MG63 (cell line): ENCODE results near the gene FBXW7. TPM values are rescaled to one million over a fixed set of nuclear protein-coding genes. Genes with fewer than 3 reads are reported as not detected.

Experiments used
- DNase-seq: peaks from one replicate; pipeline ENCODE4 v3.0.0-alpha.2; 2020
- H3K27me3 ChIP-seq: fragments of 250-450 bp; sonication (Bioruptor Pico); 2 replicates; pipeline ENCODE4 v1.5.1; 2020; ENCODE audit warnings: mild to moderate bottlenecking, moderate library complexity
- H3K36me3 ChIP-seq: fragments of 250-450 bp; sonication (Bioruptor Pico); 2 replicates; pipeline ENCODE4 v1.5.1; 2020; ENCODE audit warnings: mild to moderate bottlenecking, moderate library complexity
- H3K4me3 ChIP-seq: fragments of 250-450 bp; sonication (Bioruptor Pico); 2 replicates; pipeline ENCODE4 v1.5.1; 2020; ENCODE audit warnings: mild to moderate bottlenecking, moderate library complexity
- H3K9me3 ChIP-seq: fragments of 250-450 bp; sonication (Bioruptor Pico); 2 replicates; pipeline ENCODE4 v1.5.1; 2020; ENCODE audit warnings: mild to moderate bottlenecking, moderate library complexity
- total RNA-seq: library from RNA; depleted of rRNA; stranded (reverse); fragments of >200 nt; shearing (Covaris generic); gene quantifications from 2 replicates; pipeline ENCODE4 v1.2.3, GENCODE V29; 2014; ENCODE audit warnings: low replicate concordance

FBXW7 gene
- total RNA-seq, 1 experiment from 2014 or later = 17.8 TPM

DNA sequence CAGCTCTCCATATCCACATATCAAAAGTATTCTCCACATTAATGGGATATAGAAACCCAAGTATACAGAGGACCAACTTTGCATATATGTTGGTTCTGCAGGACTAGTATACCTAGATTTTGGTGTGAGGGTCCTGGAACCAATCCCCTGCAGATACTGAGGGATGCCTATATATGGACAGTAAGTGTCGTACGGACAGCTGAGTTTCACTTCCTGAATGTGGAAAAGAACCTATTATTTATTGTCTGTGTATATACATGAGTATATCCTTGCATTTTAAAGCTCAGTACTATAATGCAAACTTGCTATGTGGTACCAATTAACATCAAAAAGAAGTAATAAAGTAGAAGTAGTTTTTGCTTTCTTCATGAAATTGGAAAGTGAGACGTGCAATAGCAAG, 101.9 kb downstream of the FBXW7 start:
- Histone ChIP-seq H3K4me3 (no peak overlapping the region), H3K36me3 (no peaks in the 10 kb centered on the region), H3K9me3 (peaks cover 2% of the 10 kb centered on the region; the same call in 1 of the 2 replicates), H3K27me3 (no peaks in the 10 kb centered on the region)
- no peak for DNase-seq

DNA sequence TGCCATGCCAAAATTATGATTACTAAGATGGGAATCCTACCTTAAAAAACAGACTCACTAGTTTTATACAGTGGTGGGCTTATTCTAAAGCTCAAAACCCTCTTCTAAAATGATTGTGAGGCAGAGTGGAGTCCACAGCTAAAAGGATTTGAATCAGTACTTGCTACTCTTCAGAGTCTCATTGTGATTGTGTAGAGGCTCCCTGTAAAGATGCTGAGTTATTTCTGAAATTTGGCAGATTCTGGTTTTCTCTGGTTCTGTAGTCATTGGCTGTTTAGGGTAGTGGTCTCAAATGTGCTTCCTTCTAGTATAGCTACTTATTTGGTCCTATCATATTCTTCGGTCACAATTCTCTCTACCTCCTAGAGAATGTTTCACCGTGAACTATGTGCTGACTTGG, 104.1 kb downstream of the FBXW7 start:
- H3K36me3 ChIP-seq = no peaks in the 10 kb centered on the region
- H3K9me3 ChIP-seq = peaks cover 2% of the 10 kb centered on the region; the same call in 1 of the 2 replicates
- no peak overlapping the region for H3K4me3 ChIP-seq
- no peaks in the 10 kb centered on the region for H3K27me3 ChIP-seq
- no peak for DNase-seq

DNA sequence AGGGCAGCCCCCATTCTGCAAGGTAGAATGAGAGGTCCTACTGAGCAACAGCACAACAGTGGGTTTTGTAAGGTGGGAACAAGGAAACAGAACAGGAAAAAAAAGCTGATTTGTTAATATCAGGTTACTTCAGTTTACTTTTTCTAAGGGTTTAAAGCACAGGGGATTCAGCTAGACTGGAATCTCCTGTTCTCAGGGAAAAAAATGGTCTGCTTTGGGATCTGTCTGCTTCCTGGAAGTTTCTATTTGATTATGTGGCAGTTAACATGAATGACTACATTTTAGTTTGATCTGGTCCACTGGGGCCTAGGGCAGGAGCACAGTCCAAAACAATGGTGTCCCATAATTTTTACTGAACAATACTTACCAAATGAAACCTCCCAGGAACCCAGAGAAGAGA, 104.6 kb downstream of the FBXW7 start:
- no peak for DNase-seq
- Histone ChIP-seq H3K27me3 (no peaks in the 10 kb centered on the region), H3K36me3 (no peaks in the 10 kb centered on the region), H3K4me3 (no peak overlapping the region), H3K9me3 (no peaks in the 10 kb centered on the region)

DNA sequence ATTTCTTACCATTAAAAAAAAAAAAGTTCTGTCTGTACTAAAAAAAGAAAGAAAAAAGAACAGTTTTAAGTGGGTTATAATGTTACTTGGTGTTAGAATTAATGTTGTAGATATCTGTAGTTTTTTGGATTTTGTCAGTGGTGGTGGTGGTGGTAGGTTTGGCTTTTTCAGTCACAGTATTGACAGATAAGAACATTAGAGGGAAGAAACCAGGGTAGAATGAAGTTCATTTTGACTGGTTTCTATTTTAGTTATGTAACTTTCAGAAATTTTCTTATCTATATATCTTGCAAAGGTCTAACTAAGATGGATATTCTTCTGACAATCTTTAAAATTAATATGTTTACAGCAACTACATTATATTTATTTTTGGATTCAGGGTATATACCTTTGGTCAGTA, 105.4 kb downstream of the FBXW7 start:
- no peaks in the 10 kb centered on the region for H3K27me3 ChIP-seq
- no peaks in the 10 kb centered on the region for H3K36me3 ChIP-seq
- H3K4me3 ChIP-seq = no peak overlapping the region
- H3K9me3 ChIP-seq = no peaks in the 10 kb centered on the region
- no peak for DNase-seq

DNA sequence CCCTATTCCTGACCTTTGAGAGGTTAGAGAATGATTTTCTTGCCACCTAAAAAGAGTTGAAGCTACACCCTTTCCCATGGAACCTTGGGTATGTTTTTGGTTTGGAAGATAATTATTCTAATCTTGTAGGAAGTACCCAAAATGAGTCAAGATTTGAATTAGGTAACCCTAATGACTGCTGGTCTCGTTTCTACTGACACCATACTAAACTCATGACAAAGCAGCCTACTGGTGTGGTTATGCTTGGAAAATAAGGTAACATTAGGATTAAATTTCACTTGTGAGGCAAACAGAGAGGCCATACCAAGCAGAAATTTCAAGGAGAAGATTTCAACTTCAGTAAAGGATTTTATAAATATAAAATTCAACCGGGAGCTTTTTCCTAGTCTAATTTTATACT, 107.9 kb downstream of the FBXW7 start:
- no peaks in the 10 kb centered on the region for H3K36me3 ChIP-seq
- H3K4me3 ChIP-seq = no peak overlapping the region
- DNase-seq = no peak
- H3K27me3 ChIP-seq = no peaks in the 10 kb centered on the region
- H3K9me3 ChIP-seq = no peaks in the 10 kb centered on the region

DNA sequence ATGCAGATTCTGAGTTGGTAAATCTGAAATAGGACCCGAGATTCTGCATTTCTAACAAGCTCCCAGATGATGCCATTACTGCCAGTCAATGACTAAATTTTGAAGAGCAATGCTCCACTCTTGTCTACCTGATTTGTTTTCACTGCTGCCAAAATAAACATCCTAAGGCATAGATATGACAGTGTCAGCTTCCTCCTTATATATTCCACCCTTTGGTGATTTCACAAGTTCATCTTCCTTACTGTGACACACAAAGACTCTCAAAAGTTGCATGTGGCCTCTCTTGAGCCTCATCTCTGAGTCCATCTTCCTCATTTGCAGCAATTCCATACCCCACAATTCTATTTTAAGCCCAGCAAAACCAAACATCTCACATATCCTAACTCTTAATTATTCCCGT, 110.9 kb downstream of the FBXW7 start:
- Histone ChIP-seq H3K4me3 (no peak overlapping the region), H3K27me3 (no peaks in the 10 kb centered on the region), H3K9me3 (no peaks in the 10 kb centered on the region), H3K36me3 (no peaks in the 10 kb centered on the region)
- no peak for DNase-seq

DNA sequence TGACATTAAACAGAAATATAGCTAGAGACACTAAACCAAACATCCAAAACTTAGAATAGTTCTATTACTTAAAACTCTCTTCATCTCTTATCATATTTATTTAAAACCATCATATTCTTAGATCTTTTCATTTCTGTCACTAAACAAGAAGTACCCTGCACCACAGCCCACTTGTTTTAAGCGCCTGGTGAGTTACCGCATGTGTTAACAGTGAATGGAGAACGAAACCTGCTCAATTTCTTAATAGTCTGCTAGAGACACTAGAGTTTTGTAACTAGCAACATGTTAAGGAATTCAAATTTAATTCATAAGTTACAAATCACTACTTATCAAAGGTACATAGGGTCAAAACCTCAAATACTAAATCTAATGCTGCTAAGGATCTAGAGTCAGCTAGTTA, 111.5 kb downstream of the FBXW7 start:
- H3K9me3 ChIP-seq = no peaks in the 10 kb centered on the region
- H3K36me3 ChIP-seq = no peaks in the 10 kb centered on the region
- DNase-seq = no peak
- H3K4me3 ChIP-seq = no peak overlapping the region
- no peaks in the 10 kb centered on the region for H3K27me3 ChIP-seq

DNA sequence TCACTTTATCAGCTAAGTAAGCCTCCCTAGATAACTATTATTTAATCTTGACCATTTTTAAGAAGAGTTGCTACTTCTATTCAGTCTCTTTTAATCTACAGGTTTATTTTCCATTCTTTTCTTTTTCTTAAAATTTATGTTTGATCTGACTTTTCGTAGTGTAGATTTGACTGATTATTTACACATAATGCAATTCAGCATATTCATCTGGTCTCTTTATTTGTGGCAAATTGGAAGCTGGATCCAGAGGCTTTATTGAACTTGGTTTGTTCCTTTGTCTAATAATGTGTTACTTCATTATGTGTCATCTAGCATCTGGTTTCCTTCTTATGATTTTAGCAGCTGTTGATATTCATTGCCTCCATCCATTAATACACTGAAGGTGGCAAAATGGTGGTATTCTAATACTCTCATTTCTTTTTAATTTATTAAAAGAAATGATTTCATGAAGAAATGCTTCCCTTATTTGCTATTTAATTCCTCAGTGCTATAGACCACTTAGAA, 113.0 kb downstream of the FBXW7 start:
- H3K9me3 ChIP-seq = no peaks in the 10 kb centered on the region
- H3K4me3 ChIP-seq = no peak overlapping the region
- H3K36me3 ChIP-seq = no peaks in the 10 kb centered on the region
- no peaks in the 10 kb centered on the region for H3K27me3 ChIP-seq
- no peak for DNase-seq

DNA sequence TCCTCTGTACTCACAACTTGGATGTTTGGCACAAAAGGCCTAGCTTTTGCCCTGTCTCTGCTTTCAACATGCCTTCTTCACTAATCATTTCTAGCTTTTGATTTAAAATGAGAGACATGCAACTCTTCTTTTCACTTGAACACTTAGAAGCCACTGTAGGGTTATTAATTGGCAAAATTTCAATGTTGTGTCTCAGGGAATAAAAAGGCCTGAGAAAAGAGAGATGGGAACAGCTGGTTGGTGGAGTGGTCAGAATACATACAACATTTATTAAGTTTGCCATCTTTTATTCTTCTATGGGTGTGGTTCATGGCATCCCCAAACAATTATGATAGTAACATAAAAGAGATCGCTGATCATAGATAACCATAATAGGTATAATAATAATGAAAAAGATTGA, 114.3 kb downstream of the FBXW7 start:
- Histone ChIP-seq H3K27me3 (no peaks in the 10 kb centered on the region), H3K36me3 (no peaks in the 10 kb centered on the region), H3K4me3 (no peak overlapping the region), H3K9me3 (no peaks in the 10 kb centered on the region)
- no peak for DNase-seq

DNA sequence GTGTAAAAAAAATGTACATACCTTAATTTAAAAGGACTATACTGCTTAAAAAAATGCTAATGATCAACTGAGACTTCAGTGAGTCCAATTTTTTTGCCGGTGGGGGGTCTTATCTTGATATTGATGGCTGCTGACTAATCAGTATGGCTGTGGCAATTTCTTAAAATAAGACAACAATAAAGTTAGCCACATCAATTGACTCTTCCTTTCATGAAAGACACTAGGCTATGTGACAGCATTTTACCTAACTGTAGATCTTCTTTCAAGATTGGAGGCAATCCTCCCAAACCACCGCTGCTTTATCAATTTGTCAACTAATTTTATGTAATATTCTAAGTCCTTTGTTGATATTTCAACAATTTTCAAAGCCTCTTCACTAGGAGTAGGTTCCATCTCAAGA, 116.1 kb downstream of the FBXW7 start:
- Histone ChIP-seq H3K4me3 (no peak overlapping the region), H3K9me3 (no peaks in the 10 kb centered on the region), H3K27me3 (no peaks in the 10 kb centered on the region), H3K36me3 (no peaks in the 10 kb centered on the region)
- no peak for DNase-seq

DNA sequence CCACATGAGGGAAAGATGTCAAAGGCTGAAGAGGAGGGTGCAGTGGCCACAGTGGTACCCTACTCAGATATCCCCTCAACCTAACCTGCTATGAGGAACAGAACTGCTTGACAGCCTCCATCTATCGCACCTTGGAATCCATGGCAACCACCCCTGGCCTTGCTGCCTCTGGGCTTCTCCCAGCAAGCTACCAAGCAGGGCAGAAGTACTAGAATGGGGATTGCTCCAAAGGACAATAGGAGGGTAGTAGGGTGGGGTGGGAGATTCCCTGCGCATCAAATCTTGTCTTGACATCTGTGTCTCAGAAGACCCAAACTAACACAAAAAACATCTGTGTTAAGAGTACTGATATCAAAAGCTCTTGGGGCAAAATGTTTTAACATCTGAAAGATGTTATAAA, 118.2 kb downstream of the FBXW7 start:
- H3K4me3 ChIP-seq = no peak overlapping the region
- no peak for DNase-seq
- no peaks in the 10 kb centered on the region for H3K36me3 ChIP-seq
- H3K9me3 ChIP-seq = no peaks in the 10 kb centered on the region
- H3K27me3 ChIP-seq = no peaks in the 10 kb centered on the region

DNA sequence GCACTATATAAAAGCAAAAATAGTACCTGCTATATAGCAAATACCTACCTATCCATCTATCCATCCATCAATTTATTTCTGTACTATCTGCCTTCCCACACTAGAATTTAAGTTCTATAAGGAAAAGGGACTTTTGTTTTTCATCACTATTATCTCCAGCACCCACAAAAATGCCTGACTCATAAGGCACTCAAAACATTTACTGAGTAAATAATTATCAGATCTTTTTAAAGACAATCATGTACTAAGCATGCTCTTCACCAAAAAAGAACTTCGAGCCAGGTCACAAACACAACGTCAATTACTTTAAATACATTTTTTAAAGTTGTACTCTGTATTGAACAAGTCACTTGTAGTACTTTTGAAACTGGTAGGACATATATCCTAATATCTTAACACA, 119.9 kb downstream of the FBXW7 start:
- Histone ChIP-seq H3K27me3 (no peaks in the 10 kb centered on the region), H3K4me3 (no peak overlapping the region), H3K9me3 (no peaks in the 10 kb centered on the region), H3K36me3 (no peaks in the 10 kb centered on the region)
- DNase-seq = no peak

DNA sequence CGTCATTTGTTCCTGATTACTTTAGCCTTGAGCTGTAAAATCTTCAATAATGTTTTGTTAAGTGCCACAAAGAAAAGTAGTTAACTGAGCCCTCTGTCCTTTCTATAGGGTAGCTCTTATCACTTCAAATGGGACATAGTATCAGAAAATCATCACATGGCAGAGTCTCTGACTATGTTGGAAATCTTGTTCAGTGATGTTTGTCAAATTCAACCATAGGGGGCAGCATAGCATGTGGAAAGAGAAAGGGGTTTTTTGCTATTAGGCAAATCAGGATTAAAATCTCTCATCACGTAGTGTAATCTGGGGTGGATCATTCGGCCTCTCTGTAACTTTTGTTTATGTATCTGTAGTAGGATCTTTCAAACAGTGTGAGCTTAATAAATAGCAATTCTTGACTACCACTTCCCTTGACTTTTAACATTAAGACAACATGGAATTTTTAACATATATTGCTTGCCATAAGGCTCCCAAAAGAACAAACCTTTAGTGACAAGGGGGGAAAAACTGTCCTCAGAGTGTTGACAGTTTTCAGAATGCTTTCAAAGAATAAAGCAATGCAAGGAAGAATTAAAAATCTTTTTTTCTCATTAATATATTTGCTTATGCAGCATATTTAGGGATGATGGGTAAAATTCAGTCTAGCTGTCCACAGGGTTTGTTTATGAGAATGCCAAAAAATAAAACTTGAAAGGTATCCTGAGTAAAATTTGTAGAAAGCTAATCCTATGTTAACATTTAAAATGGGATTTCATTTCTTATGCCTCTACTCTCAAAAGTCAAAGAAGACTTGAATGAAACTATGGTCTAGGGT, 127.2 kb downstream of the FBXW7 start:
- Histone ChIP-seq H3K36me3 (no peaks in the 10 kb centered on the region), H3K27me3 (no peaks in the 10 kb centered on the region), H3K4me3 (no peak overlapping the region), H3K9me3 (no peaks in the 10 kb centered on the region)
- DNase-seq = no peak

DNA sequence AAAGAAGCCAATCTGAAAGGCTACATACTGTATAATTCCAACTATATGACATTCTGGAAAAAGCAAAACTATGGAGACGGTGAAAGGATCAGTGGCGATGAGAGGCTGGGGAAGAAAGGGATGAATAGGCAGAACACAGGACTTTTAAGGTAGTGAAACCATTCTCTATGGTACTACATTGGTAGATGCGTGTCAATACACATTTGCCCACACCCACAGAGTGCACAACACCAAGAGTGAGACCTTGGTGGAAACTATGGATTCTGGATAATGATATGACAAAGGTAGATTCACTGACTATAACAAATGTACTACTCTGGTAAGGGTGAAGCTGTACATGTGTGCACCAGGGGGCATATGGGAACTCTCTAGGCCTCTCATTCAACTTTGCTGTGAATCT, 134.5 kb downstream of the FBXW7 start:
- H3K4me3 ChIP-seq = no peak overlapping the region
- H3K36me3 ChIP-seq = no peaks in the 10 kb centered on the region
- no peaks in the 10 kb centered on the region for H3K9me3 ChIP-seq
- DNase-seq = no peak
- H3K27me3 ChIP-seq = no peaks in the 10 kb centered on the region

DNA sequence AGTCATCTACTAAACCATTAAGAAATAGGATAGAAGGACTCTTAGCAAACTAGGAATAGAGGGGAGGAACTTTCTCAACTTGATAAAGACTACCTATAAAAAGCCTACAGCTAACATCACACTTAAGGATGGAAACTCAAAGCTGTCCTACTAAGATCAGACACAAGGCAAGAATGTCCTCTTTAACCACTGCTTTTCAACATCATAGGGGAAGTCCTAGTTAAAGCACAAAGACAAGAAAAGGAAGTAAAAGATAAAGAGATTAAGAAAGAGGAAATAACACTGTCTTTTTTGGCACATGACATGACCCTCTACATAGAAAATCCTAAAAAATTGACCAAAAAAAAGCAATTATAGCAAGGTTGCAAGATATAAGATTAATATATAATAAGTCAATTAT, 136.6 kb downstream of the FBXW7 start:
- Histone ChIP-seq H3K4me3 (no peak overlapping the region), H3K36me3 (no peaks in the 10 kb centered on the region), H3K27me3 (no peaks in the 10 kb centered on the region), H3K9me3 (no peaks in the 10 kb centered on the region)
- no peak for DNase-seq

DNA sequence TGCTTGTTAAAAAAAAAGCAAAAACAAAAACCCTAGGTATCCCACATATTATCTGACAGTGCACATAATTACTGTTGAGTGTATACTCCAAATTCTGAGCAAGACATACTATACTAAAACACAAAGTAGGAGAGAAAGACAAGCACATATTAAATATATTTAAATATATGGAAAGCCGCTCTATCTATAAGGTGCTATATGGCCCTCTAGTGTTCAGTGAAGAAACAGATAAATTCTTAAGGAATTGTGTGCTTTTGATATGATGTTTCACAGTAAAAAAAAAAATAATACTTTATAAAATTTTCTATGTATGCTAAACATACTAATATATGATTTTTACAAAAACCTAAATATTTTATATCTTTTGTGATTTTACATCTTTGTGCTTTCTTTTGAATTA, 137.8 kb downstream of the FBXW7 start:
- DNase-seq = no peak
- Histone ChIP-seq H3K36me3 (no peaks in the 10 kb centered on the region), H3K4me3 (no peak overlapping the region), H3K9me3 (no peaks in the 10 kb centered on the region), H3K27me3 (no peaks in the 10 kb centered on the region)

DNA sequence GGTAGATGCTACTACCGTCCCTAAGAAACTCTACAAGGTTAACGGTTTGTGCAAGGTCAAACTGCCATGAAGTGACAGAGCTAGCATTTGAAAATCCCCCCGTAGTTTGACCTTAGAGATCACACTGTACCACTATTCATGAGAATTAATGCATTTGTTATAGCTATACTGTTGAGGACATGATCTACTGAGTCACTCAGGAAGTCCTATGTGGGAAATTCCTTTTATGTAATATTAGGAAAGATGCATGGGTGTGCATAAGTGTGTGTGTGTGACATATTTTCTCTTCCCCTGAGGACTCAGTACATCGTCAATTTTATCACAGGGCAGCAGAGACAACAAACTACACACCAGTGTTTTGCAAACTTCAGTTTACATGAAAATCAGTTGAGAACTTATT, 141.1 kb downstream of the FBXW7 start:
- no peak for DNase-seq
- Histone ChIP-seq H3K9me3 (no peaks in the 10 kb centered on the region), H3K4me3 (no peak overlapping the region), H3K36me3 (no peaks in the 10 kb centered on the region), H3K27me3 (no peaks in the 10 kb centered on the region)

DNA sequence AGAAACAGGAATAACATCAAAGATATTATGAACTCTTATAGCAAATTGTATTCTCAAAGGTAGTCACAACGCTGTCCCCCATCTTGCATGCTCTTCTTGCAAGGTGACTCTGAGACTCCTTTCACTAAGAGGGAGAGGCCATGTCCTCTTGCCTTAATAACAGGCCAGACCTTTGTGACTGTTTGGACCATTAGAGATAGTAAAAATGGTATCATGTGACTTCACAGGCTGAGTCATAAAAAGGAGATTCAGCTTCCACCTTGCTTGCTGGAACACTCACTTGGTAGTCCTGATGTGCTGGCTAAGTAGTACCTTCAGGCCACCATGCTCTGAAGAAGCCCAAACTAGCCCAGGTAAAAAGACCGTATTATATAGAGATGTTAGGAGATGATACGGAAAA, 143.8 kb downstream of the FBXW7 start:
- Histone ChIP-seq H3K27me3 (no peaks in the 10 kb centered on the region), H3K36me3 (no peaks in the 10 kb centered on the region), H3K9me3 (no peaks in the 10 kb centered on the region), H3K4me3 (no peak overlapping the region)
- no peak for DNase-seq
